ENCODE measurements around the gene GOPC. TPM values are rescaled to one million over a fixed set of nuclear protein-coding genes. Genes with fewer than 3 reads are reported as not detected.
A peak's percentile ranks its signal among the peaks of the same experiment; 100 is the strongest.

The GOPC gene
- total and polyA plus RNA-seq, 2 of the 13 experiments (the other 11 are each of a cell fraction or from before 2014, with no cell fraction given), result 20.9 to 41.5 TPM

DNA sequence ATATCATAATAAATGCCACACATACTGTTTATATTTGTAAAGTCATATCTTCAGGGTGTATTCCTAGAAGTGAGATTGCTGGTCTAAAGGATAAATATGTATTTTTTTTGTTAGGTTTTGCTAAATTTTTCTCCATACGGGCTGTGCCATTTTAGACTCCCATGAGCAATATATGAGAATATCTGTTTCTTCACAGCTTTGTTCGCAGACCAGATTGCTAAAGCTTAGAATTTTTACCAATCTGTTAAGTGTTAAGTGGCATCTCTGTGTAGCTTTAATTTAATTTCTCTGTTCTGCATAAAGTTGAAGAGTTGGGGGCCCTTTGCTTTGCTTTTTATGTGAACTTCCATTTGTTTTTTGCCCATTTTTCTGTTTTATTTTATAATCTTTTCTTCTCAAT is 40.7 kb upstream of the GOPC start (continued):
- no peak for TF ChIP-seq ZNF121 (CRISPR knock-in tag; IDR thresholded peaks at IDR 0.05)
- TF ChIP-seq, protein P1, sequence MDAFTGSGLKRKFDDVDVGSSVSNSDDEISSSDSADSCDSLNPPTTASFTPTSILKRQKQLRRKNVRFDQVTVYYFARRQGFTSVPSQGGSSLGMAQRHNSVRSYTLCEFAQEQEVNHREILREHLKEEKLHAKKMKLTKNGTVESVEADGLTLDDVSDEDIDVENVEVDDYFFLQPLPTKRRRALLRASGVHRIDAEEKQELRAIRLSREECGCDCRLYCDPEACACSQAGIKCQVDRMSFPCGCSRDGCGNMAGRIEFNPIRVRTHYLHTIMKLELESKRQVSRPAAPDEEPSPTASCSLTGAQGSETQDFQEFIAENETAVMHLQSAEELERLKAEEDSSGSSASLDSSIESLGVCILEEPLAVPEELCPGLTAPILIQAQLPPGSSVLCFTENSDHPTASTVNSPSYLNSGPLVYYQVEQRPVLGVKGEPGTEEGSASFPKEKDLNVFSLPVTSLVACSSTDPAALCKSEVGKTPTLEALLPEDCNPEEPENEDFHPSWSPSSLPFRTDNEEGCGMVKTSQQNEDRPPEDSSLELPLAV (CRISPR knock-in tag; conservative IDR thresholded peaks at IDR 0.05; ENCODE audit: low read depth), result no peak
- TF ChIP-seq ZBTB20 (CRISPR knock-in tag; IDR thresholded peaks at IDR 0.05; ENCODE audit: borderline replicate concordance, low read depth), result no peak

DNA sequence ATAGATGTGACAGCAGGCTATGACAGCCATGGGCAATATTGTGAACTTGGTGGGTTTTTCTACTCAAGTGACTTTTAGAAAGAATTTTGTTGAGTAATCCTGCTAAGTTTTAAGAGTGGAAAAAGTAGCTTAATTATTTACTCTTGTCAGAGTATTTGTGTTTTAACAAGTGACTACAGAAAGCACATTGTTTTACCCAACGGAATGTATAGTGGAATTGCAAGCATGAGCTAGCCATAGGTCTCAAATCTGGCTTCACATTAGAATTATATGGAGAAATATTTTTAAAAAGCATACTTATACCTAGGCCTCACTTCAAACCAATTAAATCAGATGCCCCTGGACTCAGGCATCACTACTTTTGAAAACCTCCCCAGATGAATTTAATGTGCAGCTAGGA is 35.5 kb upstream of the GOPC start:
- DNase-seq (ENCODE audit: low spot score) (peak; percentile 60), FAIRE-seq (no peak), ATAC-seq (peak; percentile 92)
- POLR2A ChIA-PET, result interaction anchor here (1.2 kb wide), 1 partner anchor 35 kb away, joined by 6 read pairs; the partner anchor contains the start of gene GOPC
- H2AFZ ChIP-seq (ENCODE audit: low read length), result no peak overlapping the region
- H3K27me3 ChIP-seq (ENCODE audit: control insufficient read depth in 1 of 2, insufficient read depth in 2 of 2, low read length in 2 of 2), result no peaks in the 10 kb centered on the region
- peaks cover 7% of the 10 kb centered on the region for H3K9me3 ChIP-seq (ENCODE audit: low read length)
- H3K79me2 ChIP-seq (ENCODE audit: insufficient read depth, low read length), result no peaks in the 10 kb centered on the region
- in situ Hi-C loops (cut with HindIII; ENCODE audit: extremely low pct_ligation_motif_present, low pct_unique_long_range_greater_than_20kb), result no loop called here
- H3K4me3 ChIP-seq (replicated peaks in 1 of 3; ENCODE audit: insufficient read depth in 1 of 3, low read depth in 2 of 3, low read length in 3 of 3), result no peak overlapping the region
- CTCF ChIA-PET (ENCODE audit: low intra/inter-chr PET ratio, low total read pairs), result no interaction called here
- TF ChIP-seq SOX5 (CRISPR knock-in tag; IDR thresholded peaks at IDR 0.05; ENCODE audit: borderline replicate concordance) (peak; percentile 26; the same call in 1 of the 2 replicates), SOX13 (IDR thresholded peaks at IDR 0.05) (no peak), SOX13 (CRISPR knock-in tag; conservative IDR thresholded peaks at IDR 0.05 in 1 of 2, IDR thresholded peaks at IDR 0.05 in 1 of 2) (peak in 1 of 2 experiments; percentile 15; a peak in 1 of 4 replicates), SOX6 (IDR thresholded peaks at IDR 0.05) (no peak), SOX6 (CRISPR knock-in tag; IDR thresholded peaks at IDR 0.05) (peak; percentile 41; the same call in 1 of the 2 replicates), TP53 (CRISPR knock-in tag; conservative IDR thresholded peaks at IDR 0.05) (no peak)
- no TSS peak for BruUV-seq (replicated peaks)
- peaks cover 11% of the 10 kb centered on the region for H3K4me1 ChIP-seq (ENCODE audit: insufficient read depth, low read length)
- H4K20me1 ChIP-seq (ENCODE audit: insufficient read depth, low read length), result no peaks in the 10 kb centered on the region
- H3K4me2 ChIP-seq (ENCODE audit: low read depth, low read length), result peak overlapping the region; percentile 13; the same call in 1 of the 2 replicates
- intact Hi-C loops (cut with micrococcal nuclease; ENCODE audit: unreplicated experiment), result loop anchor here (1.0 kb wide), 1 partner anchor 8 kb away; no protein-coding TSS in a partner anchor
- H3K36me3 ChIP-seq (replicated peaks in 1 of 2; ENCODE audit: control insufficient read depth in 1 of 2, insufficient read depth in 2 of 2, low read length in 2 of 2), result no peaks in the 10 kb centered on the region
- H3K9ac ChIP-seq (ENCODE audit: insufficient read depth, low read depth, low read length), result no peak overlapping the region; the same call in 1 of the 2 replicates
- WGBS (ENCODE audit: low lambda C conversion rate), result 14% methylated on average over 1 of the region's 1 CpG
- H3K27ac ChIP-seq (ENCODE audit: extremely low read length, insufficient read depth, low read length), result peak overlapping the region; percentile 37
